Endodermal cell (in vitro differentiated cells): Measurements from ENCODE around the gene RPUSD2. TPM values are rescaled to one million over a fixed set of nuclear protein-coding genes. Genes with fewer than 3 reads are reported as not detected.

Source experiments
- DNase-seq: peaks from one replicate; pipeline ENCODE4 v3.0.0-alpha.2; 2017
- H3K27ac ChIP-seq: 2 replicates; pipeline ENCODE4 v1.5.1; 2013; ENCODE audit warnings: mild to moderate bottlenecking, low read depth, low read length, moderate library complexity
- H3K27me3 ChIP-seq: 2 replicates; pipeline ENCODE4 v1.6.1; 2013; ENCODE audit warnings: mild to moderate bottlenecking, low read length, moderate library complexity; ENCODE audit not compliant: insufficient read depth, control insufficient read depth, poor library complexity, severe bottlenecking
- H3K36me3 ChIP-seq: 2 replicates; pipeline ENCODE4 v1.7.0; 2013; ENCODE audit warnings: mild to moderate bottlenecking, low read length, moderate library complexity; ENCODE audit not compliant: control insufficient read depth, insufficient read depth
- H3K4me1 ChIP-seq: one replicate; pipeline ENCODE4 v1.7.0; 2013; ENCODE audit warnings: low read length; ENCODE audit not compliant: control insufficient read depth, insufficient read depth
- H3K4me3 ChIP-seq: 2 replicates; pipeline ENCODE4 v1.5.1; 2013; ENCODE audit warnings: mild to moderate bottlenecking, low read length, moderate library complexity
- H3K9ac ChIP-seq: 2 replicates; pipeline ENCODE4 v1.6.1; 2013; ENCODE audit warnings: mild to moderate bottlenecking, low read length, moderate library complexity; ENCODE audit not compliant: poor library complexity, severe bottlenecking; ENCODE audit errors: extremely low read depth
- H3K9me3 ChIP-seq: 2 replicates; pipeline ENCODE4 v1.6.1; 2013; ENCODE audit warnings: mild to moderate bottlenecking, low read length, moderate library complexity; ENCODE audit not compliant: control insufficient read depth
- H3K27ac Mint-ChIP-seq: 2 replicates; pipeline ENCODE4 v1.8.0; 2020; ENCODE audit warnings: mixed read lengths
- H3K27me3 Mint-ChIP-seq: 2 replicates; pipeline ENCODE4 v1.8.0; 2021; ENCODE audit warnings: mild to moderate bottlenecking, mixed read lengths; ENCODE audit not compliant: insufficient read depth
- H3K36me3 Mint-ChIP-seq: 2 replicates; pipeline ENCODE4 v1.8.0; 2020; ENCODE audit warnings: low read depth, mixed read lengths
- H3K4me1 Mint-ChIP-seq: 2 replicates; pipeline ENCODE4 v1.8.0; 2020; ENCODE audit warnings: mixed read lengths
- H3K4me3 Mint-ChIP-seq: 2 replicates; pipeline ENCODE4 v1.8.0; 2020; ENCODE audit warnings: mild to moderate bottlenecking, moderate library complexity, mixed read lengths
- H3K9me3 Mint-ChIP-seq: 2 replicates; pipeline ENCODE4 v1.8.0; 2020; ENCODE audit warnings: mild to moderate bottlenecking, mixed read lengths
- WGBS, 2 experiments: methylation state at CpG; one replicate each; pipeline versions ENCODE4 v1.1.5 to v1.1.7; 2013; ENCODE audit warnings: missing lambda C conversion rate in 2 of 2, mixed read lengths in 1 of 2; ENCODE audit not compliant: insufficient coverage in 1 of 2, insufficient read length in 1 of 2; 5-methylcytosine and 5-hydroxymethylcytosine counted together
- total RNA-seq, 2 donors: library from RNA; stranded (reverse); fragmentation: NEBNext Ultra II Directional in 1 of 2; extraction: Animal tissue kit (Norgen Biotek cat#: 25700) in 1 of 2; gene quantifications; 2 replicates in 1 of 2; 3 replicates in 1 of 2; pipeline ENCODE4 v1.2.1, GENCODE V29; 2021
- TF ChIP-seq, protein P1 (sequence below): fragments of 200-600 bp; sonication (generic); conservative IDR thresholded peaks from 2 replicates; pipeline ENCODE4 v1.5.0; 2021; ENCODE audit warnings: antibody characterized with exemption, mild to moderate bottlenecking

Gene RPUSD2
- total RNA-seq, 2 donors from 2014 or later = 16.5 to 20.5 TPM

DNA sequence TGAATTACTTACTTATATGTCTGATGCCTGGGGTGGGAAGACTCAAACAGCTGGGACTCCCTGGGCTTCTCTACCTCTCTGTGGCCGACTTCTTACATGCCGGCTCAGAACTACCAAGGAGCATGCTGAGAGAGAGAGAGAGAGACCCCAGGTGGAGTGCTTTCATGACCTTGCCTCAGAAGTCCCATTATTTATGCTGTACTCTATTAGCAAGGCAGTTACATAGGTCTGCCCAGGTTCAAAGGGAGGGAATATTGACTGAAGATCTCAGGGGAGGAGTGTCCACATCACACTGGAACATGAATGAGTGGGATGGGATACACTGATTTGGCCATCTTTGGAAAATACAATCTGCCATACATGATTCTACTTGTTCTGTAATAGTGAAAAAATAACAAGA lies 20.5 kb upstream of the RPUSD2 start:
- H3K27ac Mint-ChIP-seq = no peak overlapping the region
- Histone ChIP-seq H3K9me3 (no peaks in the 10 kb centered on the region), H3K27me3 (no peaks in the 10 kb centered on the region), H3K9ac (no peak overlapping the region), H3K4me3 (no peak overlapping the region), H3K27ac (no peak overlapping the region), H3K4me1 (no peaks in the 10 kb centered on the region), H3K36me3 (peaks cover 10% of the 10 kb centered on the region)
- no peaks in the 10 kb centered on the region for H3K27me3 Mint-ChIP-seq
- TF ChIP-seq, protein P1, sequence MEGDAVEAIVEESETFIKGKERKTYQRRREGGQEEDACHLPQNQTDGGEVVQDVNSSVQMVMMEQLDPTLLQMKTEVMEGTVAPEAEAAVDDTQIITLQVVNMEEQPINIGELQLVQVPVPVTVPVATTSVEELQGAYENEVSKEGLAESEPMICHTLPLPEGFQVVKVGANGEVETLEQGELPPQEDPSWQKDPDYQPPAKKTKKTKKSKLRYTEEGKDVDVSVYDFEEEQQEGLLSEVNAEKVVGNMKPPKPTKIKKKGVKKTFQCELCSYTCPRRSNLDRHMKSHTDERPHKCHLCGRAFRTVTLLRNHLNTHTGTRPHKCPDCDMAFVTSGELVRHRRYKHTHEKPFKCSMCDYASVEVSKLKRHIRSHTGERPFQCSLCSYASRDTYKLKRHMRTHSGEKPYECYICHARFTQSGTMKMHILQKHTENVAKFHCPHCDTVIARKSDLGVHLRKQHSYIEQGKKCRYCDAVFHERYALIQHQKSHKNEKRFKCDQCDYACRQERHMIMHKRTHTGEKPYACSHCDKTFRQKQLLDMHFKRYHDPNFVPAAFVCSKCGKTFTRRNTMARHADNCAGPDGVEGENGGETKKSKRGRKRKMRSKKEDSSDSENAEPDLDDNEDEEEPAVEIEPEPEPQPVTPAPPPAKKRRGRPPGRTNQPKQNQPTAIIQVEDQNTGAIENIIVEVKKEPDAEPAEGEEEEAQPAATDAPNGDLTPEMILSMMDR = no peak
- 89 to 100% methylated on average over 2 of the region's 2 CpGs for WGBS, 2 experiments
- peaks cover 20% of the 10 kb centered on the region for H3K36me3 Mint-ChIP-seq
- no peak for DNase-seq
- no peak overlapping the region for H3K4me3 Mint-ChIP-seq
- H3K9me3 Mint-ChIP-seq = no peaks in the 10 kb centered on the region
- peaks cover 10% of the 10 kb centered on the region for H3K4me1 Mint-ChIP-seq

DNA sequence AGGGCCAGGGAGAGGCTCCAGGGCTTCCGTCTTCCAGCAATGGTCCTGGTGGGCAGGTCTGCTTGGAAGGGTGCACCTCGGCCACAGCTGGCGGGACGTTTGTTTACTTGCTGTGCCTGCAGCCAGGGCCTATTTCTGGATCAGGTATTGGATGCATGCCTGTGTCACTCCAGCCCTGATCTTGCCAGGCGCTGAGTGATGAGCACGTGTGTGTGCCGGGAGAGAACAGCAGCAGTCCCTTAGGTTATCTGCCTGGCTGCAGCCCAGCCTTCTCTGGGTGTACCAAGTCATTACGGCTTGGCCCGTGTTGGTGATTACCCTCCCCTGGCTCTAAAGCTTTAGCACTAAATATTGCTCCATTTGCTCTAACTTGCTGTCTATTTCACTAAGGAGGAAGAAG lies 19.2 kb upstream of the RPUSD2 start:
- no peak overlapping the region for H3K4me3 Mint-ChIP-seq
- peaks cover 20% of the 10 kb centered on the region for H3K4me1 Mint-ChIP-seq
- 79 to 82% methylated on average over 7 to 9 of the region's 9 CpGs for WGBS, 2 experiments
- H3K36me3 ChIP-seq = peaks cover 13% of the 10 kb centered on the region
- no peak overlapping the region for H3K27ac ChIP-seq
- no peaks in the 10 kb centered on the region for H3K4me1 ChIP-seq
- H3K9me3 ChIP-seq = no peaks in the 10 kb centered on the region
- no peak overlapping the region for H3K27ac Mint-ChIP-seq
- no peaks in the 10 kb centered on the region for H3K9me3 Mint-ChIP-seq
- no peak for DNase-seq
- no peaks in the 10 kb centered on the region for H3K27me3 ChIP-seq
- no peak overlapping the region for H3K9ac ChIP-seq
- peaks cover 20% of the 10 kb centered on the region for H3K36me3 Mint-ChIP-seq
- no peak overlapping the region for H3K4me3 ChIP-seq
- TF ChIP-seq, protein P1 = no peak
- H3K27me3 Mint-ChIP-seq = no peaks in the 10 kb centered on the region

DNA sequence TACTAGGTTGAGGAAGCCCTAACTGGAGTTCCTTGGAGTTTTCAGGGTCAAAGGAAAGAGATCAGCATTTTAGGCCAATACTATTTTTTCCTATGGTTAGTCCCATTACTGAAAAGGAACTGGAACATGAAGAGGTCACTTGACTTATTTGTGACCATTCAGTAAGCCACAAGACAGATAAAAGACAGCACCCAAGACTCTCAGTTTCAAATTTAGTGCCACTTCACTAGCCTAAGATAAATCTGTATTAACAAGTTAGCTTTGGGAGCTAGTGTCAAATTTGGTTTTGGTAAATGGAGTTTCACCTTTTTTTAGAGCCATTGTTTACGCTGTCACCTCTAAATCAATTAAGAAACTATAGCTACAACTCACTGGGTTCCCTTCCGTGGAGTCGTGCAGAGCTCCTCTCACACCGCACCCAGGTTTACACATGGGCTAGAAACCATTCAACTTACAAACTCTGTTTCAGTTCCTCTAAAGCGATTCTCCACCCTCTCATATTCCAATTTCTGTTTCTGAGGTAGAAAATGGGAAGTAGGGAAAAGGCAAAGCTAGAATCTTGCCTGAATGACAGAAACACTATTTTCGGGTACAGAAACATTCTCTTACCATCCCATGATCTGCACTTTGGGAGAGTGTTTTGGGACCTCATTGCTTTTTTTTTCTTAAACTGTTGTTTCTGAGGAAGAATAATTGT lies 18.6 kb upstream of the RPUSD2 start:
- Histone ChIP-seq H3K36me3 (peaks cover 16% of the 10 kb centered on the region), H3K4me3 (no peak overlapping the region), H3K27me3 (no peaks in the 10 kb centered on the region), H3K9me3 (no peaks in the 10 kb centered on the region), H3K27ac (no peak overlapping the region), H3K4me1 (no peaks in the 10 kb centered on the region), H3K9ac (no peak overlapping the region)
- peaks cover 21% of the 10 kb centered on the region for H3K36me3 Mint-ChIP-seq
- H3K27ac Mint-ChIP-seq = no peak overlapping the region
- no peak overlapping the region for H3K4me3 Mint-ChIP-seq
- H3K9me3 Mint-ChIP-seq = no peaks in the 10 kb centered on the region
- H3K27me3 Mint-ChIP-seq = no peaks in the 10 kb centered on the region
- no peak for DNase-seq
- WGBS, 2 experiments = 95 to 98% methylated on average over 5 to 6 of the region's 6 CpGs
- TF ChIP-seq, protein P1 = no peak
- H3K4me1 Mint-ChIP-seq = peaks cover 24% of the 10 kb centered on the region
